ENCODE results near the gene TMEM79. TPM values are rescaled to one million over a fixed set of nuclear protein-coding genes. Genes with fewer than 3 reads are reported as not detected.

TMEM79 gene
- total and polyA plus RNA-seq, 2 of the 4 experiments (the other 2 are of a cell fraction) = 0.54 to 3.3 TPM

GRCh38 chr1:156337052-156337887 lies 53.1 kb downstream of the TMEM79 start (continued):
- TF ChIP-seq CHD1 (IDR thresholded peaks at IDR 0.05; ENCODE audit: low read depth, low read length) (no peak), CEBPB (IDR thresholded peaks at IDR 0.05; ENCODE audit: low read depth, low read length) (no peak)

GRCh38 chr1:156337888-156338179 lies 53.7 kb downstream of the TMEM79 start:
- in situ Hi-C loops (cut with MboI; ENCODE audit: low sequenced_read_pairs) (no loop called here), intact Hi-C loops (cut with micrococcal nuclease) (no loop called here), dilution Hi-C loops (cut with HindIII; ENCODE audit: low sequenced_read_pairs, unreplicated experiment) (no loop called here)
- peak overlapping the region; percentile 80 for H3K9ac ChIP-seq (ENCODE audit: low read depth, low read length)
- peak overlapping the region; percentile 96 for H3K14ac ChIP-seq (replicated peaks; ENCODE audit: low read depth, low read length)
- H2BK120ac ChIP-seq (ENCODE audit: low read depth, low read length) = peak overlapping the region; percentile 22; the same call in 1 of the 2 replicates
- no peak overlapping the region for H2BK20ac ChIP-seq (ENCODE audit: low read depth, low read length)
- WGBS, 2 experiments (ENCODE audit: extremely low coverage in 2 of 2, insufficient read length in 1 of 2) = 0% methylated on average over 13 of the region's 14 CpGs; no CpG with 5 or more reads in 1 of the 2 experiments
- DNase-seq = no peak
- 0 out of 2 replicates have a peak overlapping the region, but pooled peaks have one; percentile 7 for H4K5ac ChIP-seq (ENCODE audit: low read depth, low read length)
- no peaks in the 10 kb centered on the region; the same call in 1 of the 2 replicates for H3K9me1 ChIP-seq (ENCODE audit: insufficient read depth, low read length)
- H3K23ac ChIP-seq (ENCODE audit: low read depth, low read length) = peak overlapping the region; percentile 96
- peak overlapping the region; percentile 59 for H3K4me3 ChIP-seq (ENCODE audit: insufficient read depth, low read depth, low read length)
- H3K18ac ChIP-seq (ENCODE audit: low read depth, low read length) = no peak overlapping the region
- H3K4me2 ChIP-seq (ENCODE audit: low read depth, low read length) = peak overlapping the region; percentile 94
- H3K36me3 ChIP-seq (ENCODE audit: control insufficient read depth, insufficient read depth, low read length) = peaks cover 16% of the 10 kb centered on the region
- peak overlapping the region; percentile 78; the same call in 1 of the 2 replicates for H2AK5ac ChIP-seq (ENCODE audit: low read depth, low read length)
- H4K91ac ChIP-seq (ENCODE audit: insufficient read depth, low read depth, low read length) = peak overlapping the region; percentile 83
- peak overlapping the region; percentile 96 for H3K4ac ChIP-seq (ENCODE audit: low read depth, low read length)
- H2BK15ac ChIP-seq (ENCODE audit: low read depth, low read length) = no peak overlapping the region
- peak overlapping the region; percentile 96 for H2AFZ ChIP-seq (replicated peaks; ENCODE audit: low read length, poor library complexity)
- BruUV-seq (replicated peaks) = TSS peak; percentile 70
- peak; percentile 25 for ATAC-seq (ENCODE audit: low read depth)
- H2BK5ac ChIP-seq (ENCODE audit: low read depth, low read length, poor library complexity, severe bottlenecking) = peak overlapping the region; percentile 53
- H4K8ac ChIP-seq (ENCODE audit: low read depth in 2 of 2, low read length in 2 of 2) = peak overlapping the region; percentile 44 to 91
- peak overlapping the region; percentile 98 for H2AK9ac ChIP-seq (replicated peaks; ENCODE audit: low read depth, low read length, poor library complexity)
- peaks cover 13% of the 10 kb centered on the region for H4K20me1 ChIP-seq (ENCODE audit: insufficient read depth, low read length)
- H3K56ac ChIP-seq (ENCODE audit: extremely low read depth, insufficient read depth, low read length) = peak overlapping the region; percentile 73
- peaks cover 9 to 43% of the 10 kb centered on the region in 2 experiments; a peak in 3 of 4 replicates for H3K79me1 ChIP-seq (ENCODE audit: low read depth in 1 of 2, low read length in 2 of 2)
- peak overlapping the region; percentile 72 for H3K27ac ChIP-seq (ENCODE audit: insufficient read depth, low read length)
- no peaks in the 10 kb centered on the region for H3K27me3 ChIP-seq (ENCODE audit: control insufficient read depth, insufficient read depth, low read length)
- CTCF ChIA-PET = no interaction called here
- H3K4me1 ChIP-seq (ENCODE audit: control insufficient read depth, insufficient read depth, low read length) = no peaks in the 10 kb centered on the region; the same call in 1 of the 2 replicates
- POLR2A ChIA-PET (ENCODE audit: unreplicated experiment) = interaction anchor here (0.6 to 0.7 kb wide), 2 partner anchors 9 to 16 kb away, joined by 4 to 8 read pairs; no protein-coding TSS in a partner anchor
- no peaks in the 10 kb centered on the region for H3K9me3 ChIP-seq (ENCODE audit: control insufficient read depth, insufficient read depth, low read length)
- TF ChIP-seq CHD1 (IDR thresholded peaks at IDR 0.05; ENCODE audit: low read depth, low read length) (no peak), RAD21 (IDR thresholded peaks at IDR 0.05; ENCODE audit: low read length) (no peak), NFE2L2 (IDR thresholded peaks at IDR 0.05; ENCODE audit: low read depth, low read length) (no peak), RCOR1 (IDR thresholded peaks at IDR 0.05; ENCODE audit: insufficient replicate concordance, low read length) (no peak), MAZ (IDR thresholded peaks at IDR 0.05; ENCODE audit: borderline replicate concordance, low read depth, low read length) (peak; percentile 15; the same call in 1 of the 2 replicates), ELK1 (IDR thresholded peaks at IDR 0.05; ENCODE audit: borderline replicate concordance, low read depth, low read length) (no peak), USF2 (IDR thresholded peaks at IDR 0.05; ENCODE audit: low read depth, low read length) (no peak), RFX5 (IDR thresholded peaks at IDR 0.05; ENCODE audit: low read depth, low read length) (no peak), CTCF (conservative IDR thresholded peaks at IDR 0.05; ENCODE audit: low read depth, low read length) (peak; percentile 15; the same call in 1 of the 2 replicates), MXI1 (IDR thresholded peaks at IDR 0.05; ENCODE audit: borderline replicate concordance, low read depth, low read length) (no peak), CEBPB (IDR thresholded peaks at IDR 0.05; ENCODE audit: low read depth, low read length) (no peak)

Data from IMR-90 (cell line).